ENCODE data around the gene UBQLNL.

Gene UBQLNL

DNA sequence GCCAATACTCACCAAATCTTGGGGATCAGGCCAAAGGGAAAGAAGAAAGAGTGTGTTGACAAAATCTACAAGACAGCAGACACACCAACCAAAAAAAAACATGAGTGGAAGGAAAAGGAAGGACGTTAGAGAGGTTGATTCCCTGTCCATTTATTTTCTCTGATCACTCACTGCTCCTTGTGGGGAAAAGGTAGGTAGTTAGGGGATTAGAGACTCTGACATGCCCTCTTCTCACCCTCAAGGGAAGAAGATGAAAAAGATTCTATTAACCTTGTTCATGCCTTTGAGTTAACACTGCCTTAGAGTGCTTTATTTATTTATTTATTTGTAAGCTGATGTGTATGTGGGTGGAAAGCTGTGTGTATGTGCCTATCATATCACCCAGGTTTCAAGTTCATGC, 31.9 kb upstream of the UBQLNL start, which contains the start of gene OR52H1:
OR52H1 (minus strand) TSS at position 101 of the 400 bp plus-strand sequence. CDS start 3,035 bp downstream, outside the sequence.
- H3K4me3 ChIP-seq (replicated peaks; ENCODE audit: low read depth, low read length): no peak within 1 kb of the TSS
- no peak for TF ChIP-seq CTCF (IDR thresholded peaks at IDR 0.05; ENCODE audit: low read length, missing control alignments)
- no peak for DNase-seq (ENCODE audit: low read depth)

GRCh38 chr11:5547982-5548381, 31.5 kb upstream of the UBQLNL start:
- no peak for TF ChIP-seq CTCF (IDR thresholded peaks at IDR 0.05; ENCODE audit: low read length, missing control alignments)
- DNase-seq (ENCODE audit: low read depth): no peak
- H3K4me3 ChIP-seq (replicated peaks; ENCODE audit: low read depth, low read length): no peak overlapping the region

DNA sequence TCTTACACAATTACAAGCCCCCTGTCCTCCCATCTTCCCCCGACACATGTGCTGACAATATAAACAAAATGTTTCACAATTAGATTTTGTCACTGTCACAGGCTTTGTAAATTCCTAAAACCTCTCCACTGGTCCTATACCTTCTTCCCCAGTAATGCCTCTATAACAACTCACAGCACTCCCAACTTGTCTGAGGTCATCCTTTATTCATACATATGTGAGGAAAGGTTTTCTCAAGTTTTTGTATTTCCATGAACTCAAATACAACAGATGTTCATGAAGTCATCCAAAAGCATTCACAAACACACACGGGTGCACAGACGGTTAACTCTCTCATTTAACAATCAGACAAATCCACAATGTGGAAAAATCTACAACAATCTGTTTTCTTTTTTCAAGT, 30.0 kb upstream of the UBQLNL start:
- H3K4me3 ChIP-seq (replicated peaks; ENCODE audit: low read depth, low read length): no peak overlapping the region
- DNase-seq (ENCODE audit: low read depth): no peak
- no peak for TF ChIP-seq CTCF (IDR thresholded peaks at IDR 0.05; ENCODE audit: low read length, missing control alignments)

DNA sequence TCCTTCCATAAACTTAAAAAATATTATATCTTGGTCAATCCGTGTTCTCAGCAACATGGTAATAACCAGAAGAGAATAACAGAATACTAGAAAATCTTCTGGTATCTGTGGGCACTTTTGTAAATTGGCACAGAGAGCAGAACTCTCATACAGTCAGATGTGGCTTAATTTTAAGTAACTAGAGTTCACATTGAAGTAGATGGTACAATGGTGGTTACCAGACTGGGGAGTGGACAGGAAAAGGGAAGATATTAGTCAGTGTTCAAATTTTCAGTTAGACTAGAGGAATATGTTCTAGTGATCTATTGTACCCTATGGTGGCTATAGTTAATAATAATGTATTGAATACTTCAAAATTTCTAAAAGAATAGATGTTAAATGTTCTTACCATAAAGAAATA, 24.9 kb upstream of the UBQLNL start:
- H3K4me3 ChIP-seq (replicated peaks; ENCODE audit: low read depth, low read length): no peak overlapping the region
- DNase-seq (ENCODE audit: low read depth): no peak
- no peak for TF ChIP-seq CTCF (IDR thresholded peaks at IDR 0.05; ENCODE audit: low read length, missing control alignments)

GRCh38 chr11:5536482-5536881, 20.0 kb upstream of the UBQLNL start:
- H3K4me3 ChIP-seq (replicated peaks; ENCODE audit: low read depth, low read length): no peak overlapping the region

DNA sequence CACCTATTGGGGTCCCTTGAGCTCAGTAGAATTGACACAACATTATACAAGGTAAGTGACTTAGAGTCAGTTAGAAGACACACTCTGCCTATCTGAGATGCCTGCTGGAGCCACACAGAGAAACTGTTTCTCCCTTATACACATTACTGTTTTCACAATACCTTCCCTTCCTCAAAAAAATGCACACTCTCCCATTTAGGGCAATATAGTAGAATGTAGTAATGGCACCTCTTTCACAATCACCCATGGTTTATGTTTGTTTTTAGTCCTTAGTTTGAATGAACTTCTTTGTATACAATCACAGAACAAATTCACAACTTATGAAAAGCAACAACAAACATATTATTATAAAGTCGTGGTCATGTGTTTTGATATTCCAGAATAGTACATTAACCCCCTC, 17.5 kb upstream of the UBQLNL start:
- TF ChIP-seq CTCF (IDR thresholded peaks at IDR 0.05; ENCODE audit: low read length, missing control alignments): no peak
- H3K4me3 ChIP-seq (replicated peaks; ENCODE audit: low read depth, low read length): no peak overlapping the region
- DNase-seq (ENCODE audit: low read depth): no peak

More at GRCh38 chr11:5536482-5536881, 20.0 kb upstream of the UBQLNL start:
- TF ChIP-seq CTCF (IDR thresholded peaks at IDR 0.05; ENCODE audit: low read length, missing control alignments): no peak
- DNase-seq (ENCODE audit: low read depth): no peak

- no peak for TF ChIP-seq CTCF (IDR thresholded peaks at IDR 0.05; ENCODE audit: low read length, missing control alignments)
- H3K4me3 ChIP-seq (replicated peaks; ENCODE audit: low read depth, low read length): no peak overlapping the region
- DNase-seq (ENCODE audit: low read depth): no peak
Measured at GRCh38 chr11:5531053-5531831, 14.7 kb upstream of the UBQLNL start.

Measured in fibroblast of pulmonary artery (primary cell).